HG03159 (cell line): Measurements from ENCODE around the gene R3HDM4.
"Not testable (repeated sequence)": the region's sequence is repeated elsewhere in the genome, so short reads cannot be mapped to it uniquely, and the experiment has no call there.

Experiments
- ATAC-seq: cut with Tn5 transposase; IDR thresholded peaks from one replicate; pipeline ENCODE4 v1.9.1; 2021; ENCODE audit warnings: mild to moderate bottlenecking, moderate library complexity; ENCODE audit not compliant: unreplicated experiment

R3HDM4 gene

GRCh38 chr19:861756-862580 lies 51.1 kb downstream of the R3HDM4 start:
- no peak for ATAC-seq

GRCh38 chr19:861141-861755 lies 51.8 kb downstream of the R3HDM4 start:
- no peak for ATAC-seq

GRCh38 chr19:858868-859843 lies 53.9 kb downstream of the R3HDM4 start, which contains the start of gene CFD:
CFD (plus strand) TSS chr19:859664; CDS start chr19:859690, 26 bp downstream.
- ATAC-seq, result no peak

GRCh38 chr19:858284-858683 lies 54.7 kb downstream of the R3HDM4 start:
- no peak for ATAC-seq

- no peak for ATAC-seq
Measured at GRCh38 chr19:855566-856120, 57.4 kb downstream of the R3HDM4 start.

- no peak for ATAC-seq
Measured at GRCh38 chr19:855142-855541, 57.9 kb downstream of the R3HDM4 start.

- ATAC-seq, result no peak
Measured at GRCh38 chr19:854549-854948, 58.5 kb downstream of the R3HDM4 start.

GRCh38 chr19:853614-854220 lies 59.3 kb downstream of the R3HDM4 start:
- ATAC-seq, result not testable (repeated sequence)

GRCh38 chr19:853014-853585 lies 59.9 kb downstream of the R3HDM4 start:
- ATAC-seq, result no peak

GRCh38 chr19:852136-853013 lies 60.6 kb downstream of the R3HDM4 start, which contains the start of gene ELANE:
ELANE (plus strand) TSS chr19:852303; CDS start chr19:852329, 26 bp downstream.
- ATAC-seq, result no peak

GRCh38 chr19:850979-851335 lies 62.1 kb downstream of the R3HDM4 start:
- ATAC-seq, result no peak

- ATAC-seq, result no peak
Measured at GRCh38 chr19:850221-850978, 62.6 kb downstream of the R3HDM4 start.

- ATAC-seq, result not testable (repeated sequence)
Measured at GRCh38 chr19:849195-849594, 63.8 kb downstream of the R3HDM4 start.

GRCh38 chr19:848386-848921 lies 64.6 kb downstream of the R3HDM4 start:
- ATAC-seq, result no peak
